Transverse colon (tissue), 4 donors: ENCODE data around the gene SMOC1. TPM values are rescaled to one million over a fixed set of nuclear protein-coding genes. Genes with fewer than 3 reads are reported as not detected.

ENCODE experiments used
- DNase-seq: peaks from one replicate; pipeline ENCODE4 v3.0.0-alpha.2; 2019
- H3K27ac ChIP-seq, 4 donors: fragments of 200-600 bp; sonication (generic); 2 replicates each; pipeline ENCODE4 v1.5.1; 2016 to 2018; ENCODE audit warnings: inconsistent platforms in 4 of 4
- H3K27me3 ChIP-seq: fragments of 200-600 bp; sonication (generic); 2 replicates; pipeline ENCODE4 v1.5.1; 2017; ENCODE audit warnings: inconsistent platforms
- H3K36me3 ChIP-seq, 4 donors: fragments of 200-600 bp; sonication (generic); 2 replicates each; pipeline ENCODE4 v1.5.1; 2017 to 2019; ENCODE audit warnings: inconsistent platforms in 4 of 4
- H3K4me1 ChIP-seq, 4 donors: fragments of 200-600 bp; sonication (generic); 2 replicates each; pipeline ENCODE4 v1.5.1; 2017 to 2020; ENCODE audit warnings: inconsistent platforms in 4 of 4
- H3K4me3 ChIP-seq, 4 donors: fragments of 200-600 bp; sonication (generic); 1 replicate in 1 of 4; 2 replicates in 3 of 4; pipeline versions ENCODE4 v1.5.1 to v1.6.1; 2017 to 2019; ENCODE audit warnings: inconsistent platforms in 4 of 4
- H3K9me3 ChIP-seq, 2 donors: fragments of 200-600 bp; sonication (generic); 2 replicates each; pipeline ENCODE4 v1.5.1; 2017 to 2019; ENCODE audit warnings: inconsistent platforms in 2 of 2
- EP300 ChIP-seq: sonication (generic); formaldehyde crosslinking; IDR thresholded peaks from one replicate; pipeline ENCODE4 v1.6.1; 2017; ENCODE audit warnings: antibody characterized with exemption, low read depth
- POLR2A ChIP-seq: fragments of 450-650 bp; IDR thresholded peaks from one replicate; pipeline ENCODE4 v1.6.1; 2016; ENCODE audit warnings: antibody characterized with exemption, mild to moderate bottlenecking, moderate library complexity
- POLR2AphosphoS5 ChIP-seq, 3 donors: sonication (generic); formaldehyde crosslinking; IDR thresholded peaks; one replicate each; pipeline ENCODE4 v1.6.1; 2016; ENCODE audit warnings: antibody characterized with exemption in 3 of 3
- WGBS, 2 donors: methylation state at CpG; one replicate each; pipeline ENCODE4 v1.1.5; 2018; ENCODE audit warnings: low coverage in 1 of 2; 5-methylcytosine and 5-hydroxymethylcytosine counted together
- in situ Hi-C, 4 donors: fragments of 200-750 bp; cut with MboI; loops; one replicate each; pipeline versions ENCODE4 v1.15.0 to v1.15.1; 2017; ENCODE audit warnings: low sequenced_read_pairs in 3 of 4, low pct_ligation_motif_present in 1 of 4, low pct_unique_long_range_greater_than_20kb in 1 of 4
- intact Hi-C: fragments of 100-400 bp; cut with DNase I; formaldehyde crosslinking; loops from one replicate; pipeline ENCODE4 v1.15.1; 2023; ENCODE audit warnings: low total_unique reads
- total RNA-seq, 4 donors: library from RNA; depleted of rRNA; stranded (reverse); fragments of >200 nt; gene quantifications; one replicate each; pipeline ENCODE4 v1.1.0, GENCODE V29; 2016
- TF ChIP-seq, protein P1 (sequence below), 5 experiments: fragments of 200-600 bp in 3 of 5; fragments of 450-650 bp in 2 of 5; sonication (generic) in 3 of 5; IDR thresholded peaks; 1 replicate in 2 of 5; 2 replicates in 3 of 5; pipeline ENCODE4 v1.5.1; 2016 to 2017; ENCODE audit warnings: antibody characterized with exemption in 5 of 5, inconsistent platforms in 3 of 5, mild to moderate bottlenecking in 2 of 5, moderate library complexity in 1 of 5

SMOC1 gene
- total RNA-seq, 4 donors from 2014 or later = 0.82 to 1.3 TPM; not detected in 2

DNA sequence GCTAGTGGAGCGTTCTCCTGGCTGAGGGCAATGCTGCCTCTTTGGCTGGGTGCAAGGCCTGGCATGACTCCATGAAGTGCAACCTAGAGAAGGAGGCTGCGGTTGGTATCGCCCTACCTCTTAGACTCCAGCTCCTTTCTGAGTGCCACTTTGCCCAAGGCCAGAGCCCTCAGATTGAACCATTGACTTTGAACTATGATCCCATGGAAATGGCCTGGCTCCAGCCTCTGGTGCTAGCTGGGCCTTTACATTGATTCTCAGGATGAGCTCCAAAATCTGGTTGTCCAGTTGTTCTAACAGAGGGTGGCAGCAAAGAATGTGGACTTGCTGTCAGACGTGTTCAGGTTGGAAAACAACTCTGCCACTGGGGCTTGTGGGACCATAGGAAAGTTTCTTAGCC lies 16.1 kb upstream of the SMOC1 start:
- H3K27ac ChIP-seq = no peak overlapping the region
- WGBS, 2 donors = 60 to 92% methylated on average over 1 to 4 of the region's 4 CpGs
- DNase-seq = no peak
- peaks cover 0 to 3% of the 10 kb centered on the region in 2 donors for H3K9me3 ChIP-seq
- TF ChIP-seq POLR2A (no peak), POLR2AphosphoS5 (IDR thresholded peaks at IDR 0.05) (no peak), EP300 (no peak)
- TF ChIP-seq, protein P1, sequence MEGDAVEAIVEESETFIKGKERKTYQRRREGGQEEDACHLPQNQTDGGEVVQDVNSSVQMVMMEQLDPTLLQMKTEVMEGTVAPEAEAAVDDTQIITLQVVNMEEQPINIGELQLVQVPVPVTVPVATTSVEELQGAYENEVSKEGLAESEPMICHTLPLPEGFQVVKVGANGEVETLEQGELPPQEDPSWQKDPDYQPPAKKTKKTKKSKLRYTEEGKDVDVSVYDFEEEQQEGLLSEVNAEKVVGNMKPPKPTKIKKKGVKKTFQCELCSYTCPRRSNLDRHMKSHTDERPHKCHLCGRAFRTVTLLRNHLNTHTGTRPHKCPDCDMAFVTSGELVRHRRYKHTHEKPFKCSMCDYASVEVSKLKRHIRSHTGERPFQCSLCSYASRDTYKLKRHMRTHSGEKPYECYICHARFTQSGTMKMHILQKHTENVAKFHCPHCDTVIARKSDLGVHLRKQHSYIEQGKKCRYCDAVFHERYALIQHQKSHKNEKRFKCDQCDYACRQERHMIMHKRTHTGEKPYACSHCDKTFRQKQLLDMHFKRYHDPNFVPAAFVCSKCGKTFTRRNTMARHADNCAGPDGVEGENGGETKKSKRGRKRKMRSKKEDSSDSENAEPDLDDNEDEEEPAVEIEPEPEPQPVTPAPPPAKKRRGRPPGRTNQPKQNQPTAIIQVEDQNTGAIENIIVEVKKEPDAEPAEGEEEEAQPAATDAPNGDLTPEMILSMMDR (IDR thresholded peaks at IDR 0.05) = no peak
- H3K27me3 ChIP-seq = no peaks in the 10 kb centered on the region
- intact Hi-C loops = no loop called here
- H3K36me3 ChIP-seq = no peaks in the 10 kb centered on the region
- H3K4me3 ChIP-seq = no peak overlapping the region
- no peaks in the 10 kb centered on the region for H3K4me1 ChIP-seq
- in situ Hi-C loops = no loop called here

DNA sequence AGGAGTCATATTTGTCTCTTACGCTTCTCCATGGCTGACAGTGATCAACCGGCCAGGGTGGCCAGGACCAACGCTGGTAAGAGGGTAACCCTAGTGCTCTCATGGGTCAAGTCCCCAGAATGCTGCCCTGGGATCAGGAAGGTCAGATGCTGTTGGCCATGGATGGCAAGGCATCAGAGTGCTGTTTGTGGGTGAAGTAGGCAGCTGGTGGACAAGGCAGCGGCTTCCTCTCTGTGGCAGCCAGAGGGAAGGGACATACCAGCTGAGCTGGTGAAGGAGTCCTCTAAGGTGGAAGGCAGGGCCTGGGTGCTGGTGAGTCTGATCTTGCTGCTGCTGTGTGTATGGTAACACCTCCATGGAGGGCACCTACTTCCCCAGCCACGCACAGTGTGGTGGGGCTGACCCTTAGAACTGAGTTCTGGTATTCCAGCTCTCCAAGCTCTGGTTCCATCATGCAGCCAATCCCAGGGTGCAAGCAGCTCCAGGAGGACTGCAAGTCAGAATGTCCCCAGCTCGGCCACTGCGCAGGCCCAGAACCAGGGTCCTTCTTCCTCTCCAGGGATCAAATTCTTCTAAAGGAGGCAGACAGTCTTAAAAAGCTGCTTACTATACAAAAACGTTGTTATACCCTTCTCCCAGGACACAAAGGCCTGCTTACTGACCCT lies 13.4 kb upstream of the SMOC1 start:
- H3K4me1 ChIP-seq = no peaks in the 10 kb centered on the region
- intact Hi-C loops = no loop called here
- H3K27me3 ChIP-seq = peaks cover 8% of the 10 kb centered on the region
- no peaks in the 10 kb centered on the region for H3K36me3 ChIP-seq
- WGBS, 2 donors = 50 to 84% methylated on average over 1 to 8 of the region's 8 CpGs
- H3K27ac ChIP-seq = no peak overlapping the region
- H3K4me3 ChIP-seq = no peak overlapping the region
- in situ Hi-C loops = no loop called here
- TF ChIP-seq, protein P1 (IDR thresholded peaks at IDR 0.05) = no peak
- no peak for TF ChIP-seq POLR2AphosphoS5 (IDR thresholded peaks at IDR 0.05)
- no peak for TF ChIP-seq POLR2A
- no peak for TF ChIP-seq EP300
- peaks cover 0 to 3% of the 10 kb centered on the region in 2 donors for H3K9me3 ChIP-seq
- no peak for DNase-seq

DNA sequence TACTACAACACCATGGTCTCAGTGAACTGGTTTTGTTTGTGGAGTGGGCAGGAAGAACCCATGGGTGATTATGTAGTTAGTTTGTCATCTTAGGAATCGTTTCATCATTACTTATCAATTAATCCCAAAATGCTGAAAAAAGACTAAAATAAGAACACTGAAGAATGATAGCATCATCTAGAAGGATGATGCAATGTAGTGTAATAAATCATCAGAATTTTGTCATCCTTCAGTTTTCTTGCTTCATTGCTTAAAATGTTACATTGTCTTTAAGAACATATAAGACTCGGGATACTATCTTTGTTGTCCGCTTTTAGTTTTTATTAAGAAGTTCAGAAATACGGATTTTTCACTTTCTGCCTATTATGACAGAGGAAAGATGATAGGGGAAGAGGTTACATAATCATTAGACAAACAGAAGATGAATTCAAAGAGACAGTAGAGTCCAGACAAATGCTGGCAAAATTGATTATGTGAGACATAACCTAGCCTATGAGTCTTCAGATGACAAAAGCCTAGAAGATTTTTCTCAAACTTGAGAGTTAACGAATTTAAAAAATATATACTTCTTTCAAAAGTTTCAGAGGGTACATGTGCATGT lies 10.8 kb upstream of the SMOC1 start:
- in situ Hi-C loops = no loop called here
- no peaks in the 10 kb centered on the region for H3K36me3 ChIP-seq
- no peak overlapping the region for H3K4me3 ChIP-seq
- no peak for DNase-seq
- no peak overlapping the region for H3K27ac ChIP-seq
- peaks cover 8% of the 10 kb centered on the region for H3K27me3 ChIP-seq
- no peaks in the 10 kb centered on the region for H3K4me1 ChIP-seq
- intact Hi-C loops = no loop called here
- TF ChIP-seq POLR2AphosphoS5 (IDR thresholded peaks at IDR 0.05) = no peak
- TF ChIP-seq, protein P1 (IDR thresholded peaks at IDR 0.05) = no peak
- TF ChIP-seq POLR2A = no peak
- TF ChIP-seq EP300 = no peak
- H3K9me3 ChIP-seq = peaks cover 0 to 3% of the 10 kb centered on the region in 2 donors
- 84 to 85% methylated on average over 5 of the region's 5 CpGs for whole genome bisulfite sequencing, 2 donors

DNA sequence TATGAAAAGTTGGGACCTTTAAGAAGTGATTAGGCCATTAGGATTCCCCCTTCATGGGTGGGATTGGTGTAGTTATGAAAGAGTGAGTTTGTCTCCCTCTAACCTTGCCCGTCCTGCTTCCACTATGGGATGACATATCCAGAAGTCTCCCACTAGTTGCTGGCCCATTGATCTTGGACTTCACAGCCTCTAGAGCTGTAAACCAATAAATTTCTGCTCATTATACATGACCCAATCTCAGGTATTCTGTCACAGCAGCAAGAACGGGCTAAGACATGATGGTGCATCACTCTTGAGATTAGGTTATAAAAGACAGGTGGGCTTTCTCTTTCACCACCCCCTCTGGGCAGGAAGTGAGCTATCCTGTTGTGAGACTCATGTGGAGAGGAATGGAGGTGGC lies 8.6 kb upstream of the SMOC1 start:
- no peak for DNase-seq
- TF ChIP-seq POLR2A = no peak
- no peak for TF ChIP-seq POLR2AphosphoS5 (IDR thresholded peaks at IDR 0.05)
- TF ChIP-seq, protein P1 (IDR thresholded peaks at IDR 0.05) = no peak
- H3K36me3 ChIP-seq = no peaks in the 10 kb centered on the region
- intact Hi-C loops = no loop called here
- no peak overlapping the region for H3K4me3 ChIP-seq
- no peaks in the 10 kb centered on the region for H3K4me1 ChIP-seq
- H3K27me3 ChIP-seq = peaks cover 8% of the 10 kb centered on the region
- 92% methylated on average over 2 of the region's 2 CpGs; no CpG with 5 or more reads in 1 of the 2 donors for WGBS, 2 donors
- in situ Hi-C loops = no loop called here
- H3K9me3 ChIP-seq = no peaks in the 10 kb centered on the region
- no peak overlapping the region for H3K27ac ChIP-seq
